ENCODE data around the gene CCDC97.
"Not testable (repeated sequence)": the region's sequence is repeated elsewhere in the genome, so short reads cannot be mapped to it uniquely, and the experiment has no call there.

The CCDC97 gene

DNA sequence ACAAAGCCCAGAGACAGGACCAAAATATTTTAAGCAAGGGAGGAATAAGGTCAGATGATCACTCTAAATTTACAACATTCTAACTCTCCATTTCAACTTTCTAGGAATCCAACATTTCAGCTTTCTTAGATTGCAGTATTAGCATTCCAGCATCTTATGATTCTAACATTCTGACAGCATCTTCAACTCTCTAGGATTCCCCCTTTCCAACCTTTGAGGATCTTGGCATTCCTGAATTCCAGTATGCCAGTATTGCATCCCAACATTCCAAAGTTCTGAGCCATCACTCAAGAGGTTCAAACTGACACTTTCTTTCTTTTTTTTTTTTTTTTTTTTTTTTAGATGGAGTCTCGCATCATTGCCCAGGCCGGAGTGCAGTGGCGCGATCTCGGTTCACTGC lies 30.0 kb downstream of the CCDC97 start:
- DNase-seq (ENCODE audit: low read depth in 2 of 2) = no peak

- no peak for DNase-seq (ENCODE audit: low read depth in 2 of 2)
Observed at GRCh38 chr19:41341669-41342490, 31.9 kb downstream of the CCDC97 start.

GRCh38 chr19:41344162-41344561 lies 34.2 kb downstream of the CCDC97 start:
- no peak for DNase-seq (ENCODE audit: low read depth in 2 of 2)

- DNase-seq (ENCODE audit: low read depth in 2 of 2) = not testable (repeated sequence)
Observed at GRCh38 chr19:41346916-41347315, 36.9 kb downstream of the CCDC97 start.

- DNase-seq (ENCODE audit: low read depth in 2 of 2) = no peak
Observed at GRCh38 chr19:41350735-41351338, 40.9 kb downstream of the CCDC97 start.

DNA sequence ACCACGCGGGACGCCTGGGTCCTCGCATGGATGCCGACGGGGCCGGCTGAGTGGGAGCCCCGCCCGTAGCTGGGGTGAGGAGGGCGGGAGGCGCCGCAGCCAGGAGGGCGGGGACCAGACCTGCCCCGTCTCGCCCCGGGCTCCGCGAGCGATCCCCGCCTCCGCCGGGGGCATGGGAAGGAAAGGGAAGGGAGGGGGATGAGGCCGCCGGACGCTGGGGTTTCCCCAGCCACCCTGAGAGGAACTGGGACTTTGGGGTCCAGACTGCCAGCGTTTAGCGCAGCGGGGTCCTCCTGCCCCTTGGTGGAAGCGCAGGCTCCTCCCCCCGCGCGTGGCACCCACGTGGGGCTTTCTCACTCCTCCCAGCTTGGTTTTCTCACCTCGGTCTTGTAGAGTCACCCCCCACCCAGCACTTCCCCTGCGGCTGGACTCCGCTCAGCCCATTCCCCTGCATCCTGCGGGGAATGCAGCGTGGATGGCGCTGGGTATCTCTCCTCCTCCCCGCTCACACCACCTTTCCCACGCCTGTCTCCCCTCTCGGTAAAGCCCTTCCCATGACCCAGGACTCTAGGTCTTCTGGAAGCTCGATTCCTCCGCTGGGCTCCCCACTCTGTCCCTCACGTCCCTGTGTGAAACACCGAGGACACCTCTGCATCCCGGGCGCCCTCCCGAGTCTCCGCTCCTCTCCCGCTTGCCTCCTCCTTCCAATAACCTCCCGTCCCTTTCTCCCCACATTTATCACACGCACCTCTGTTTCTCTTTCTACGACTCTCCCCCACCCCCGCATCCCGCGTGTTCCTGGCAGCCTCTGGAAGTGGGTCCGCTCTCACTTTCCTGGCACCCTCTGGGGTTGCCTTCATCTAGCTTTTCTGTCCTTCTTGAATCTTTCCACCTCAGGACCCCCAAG lies 41.6 kb downstream of the CCDC97 start:
- peak; percentile 74 to 83 for DNase-seq (ENCODE audit: low read depth in 2 of 2)

DNA sequence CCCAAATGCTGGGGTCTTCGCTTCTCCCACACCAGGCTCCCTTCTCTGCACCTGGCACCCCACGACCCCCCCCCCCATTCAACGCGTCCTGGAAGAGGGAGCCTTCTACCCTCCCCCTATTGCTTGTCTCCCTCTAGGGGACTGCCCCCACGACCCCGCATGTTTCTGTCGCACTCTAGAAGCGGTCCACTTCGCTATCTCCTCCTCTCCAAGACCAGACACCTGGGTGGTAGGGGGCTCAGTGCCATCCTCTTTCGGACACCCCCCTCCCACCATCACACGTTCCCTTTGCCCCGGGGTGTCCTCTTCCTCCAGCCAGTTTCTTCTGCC lies 42.3 kb downstream of the CCDC97 start:
- no peak for DNase-seq (ENCODE audit: low read depth in 2 of 2)

DNA sequence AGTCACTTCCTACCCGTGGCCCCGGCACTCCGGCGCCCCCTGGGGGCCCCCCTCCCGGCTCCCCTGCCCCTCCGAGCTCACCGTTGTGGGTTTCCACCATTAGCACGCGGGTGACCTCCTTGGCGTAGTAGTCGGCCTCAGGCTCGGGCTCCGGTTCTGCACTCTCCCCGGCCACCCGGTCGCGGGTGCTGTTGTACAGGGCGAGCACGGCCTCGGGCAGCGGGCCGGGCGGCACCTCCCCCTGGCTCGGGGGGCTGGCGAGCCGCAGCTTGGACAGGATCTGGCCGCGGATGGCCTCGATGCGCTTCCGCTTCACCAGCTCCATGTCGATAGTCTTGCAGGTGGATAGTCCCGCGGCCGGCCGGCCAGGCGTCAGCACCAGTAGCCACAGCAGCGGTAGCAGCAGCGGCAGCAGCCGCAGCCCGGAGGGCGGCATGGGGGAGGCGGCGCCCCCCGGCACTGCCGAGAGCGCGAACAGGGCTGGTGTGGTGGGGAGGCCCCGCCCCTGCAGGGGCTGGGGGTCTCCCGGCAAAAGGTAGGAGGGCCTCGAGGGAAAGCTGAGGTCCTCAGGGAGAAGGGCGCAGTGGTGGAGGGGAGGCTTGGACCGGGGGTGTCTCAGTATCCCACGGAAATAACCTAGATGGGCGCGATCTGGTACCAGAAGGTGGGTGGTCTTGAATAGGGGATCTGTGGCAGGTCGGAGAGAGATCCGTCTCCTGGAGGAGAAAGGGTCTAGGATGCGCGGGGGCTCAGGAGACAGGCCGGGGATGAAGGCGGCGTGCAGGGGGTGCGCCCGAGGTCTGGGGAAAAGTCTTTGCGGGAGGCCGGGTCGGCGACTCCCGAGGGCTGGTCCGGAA lies 42.9 kb downstream of the CCDC97 start:
- peak; percentile 70 to 76 for DNase-seq (ENCODE audit: low read depth in 2 of 2)

DNA sequence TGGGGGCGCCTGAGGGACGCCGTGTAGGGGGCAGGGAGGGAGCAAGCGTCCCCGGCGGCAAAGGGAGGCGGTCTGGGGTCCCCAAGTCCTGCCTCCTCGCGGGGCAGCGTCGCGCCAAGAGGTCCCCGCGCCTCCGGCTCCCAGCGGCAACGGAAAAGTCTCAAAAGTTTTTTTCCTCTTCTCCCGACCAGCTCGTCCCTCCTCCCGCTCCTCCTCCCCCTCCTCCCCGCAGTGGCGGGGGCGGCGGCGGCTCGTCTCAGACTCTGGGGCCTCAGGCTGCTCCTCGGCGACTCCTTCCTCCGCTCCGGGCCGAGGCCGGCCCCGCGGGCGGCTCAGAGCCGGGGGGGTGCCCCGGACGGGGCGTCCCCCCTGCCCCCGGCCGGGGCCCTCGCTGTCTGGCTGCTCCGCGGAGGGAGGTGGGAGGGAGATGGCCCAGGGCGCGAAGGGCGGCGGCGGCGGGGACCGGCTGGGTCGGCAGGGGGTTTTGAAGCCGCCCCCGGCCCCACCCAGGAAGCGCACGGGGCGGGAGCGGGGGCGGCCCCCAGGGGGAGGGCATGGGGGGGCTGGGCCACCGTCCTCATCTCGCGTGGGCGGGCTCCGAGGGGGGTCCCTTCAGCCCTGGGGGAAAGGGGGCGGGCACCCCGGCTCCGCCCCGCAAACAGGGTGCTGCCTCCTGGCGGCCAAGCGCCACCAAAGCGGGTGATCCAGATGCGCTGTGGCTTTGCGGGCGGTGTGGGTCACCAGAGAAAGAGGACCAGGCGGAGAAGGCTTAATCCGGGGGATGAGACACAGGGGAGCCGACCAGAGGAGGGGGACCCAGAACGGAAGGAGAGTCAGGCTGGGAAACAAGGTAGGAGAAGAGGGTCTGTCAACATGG lies 43.7 kb downstream of the CCDC97 start, which contains the start of gene TGFB1:
Gene TGFB1 (minus strand): TSS at position 457 of the 877 bp plus-strand sequence. CDS start 878 bp downstream, outside the sequence.
- peak; percentile 82 to 89 for DNase-seq (ENCODE audit: low read depth in 2 of 2)

DNA sequence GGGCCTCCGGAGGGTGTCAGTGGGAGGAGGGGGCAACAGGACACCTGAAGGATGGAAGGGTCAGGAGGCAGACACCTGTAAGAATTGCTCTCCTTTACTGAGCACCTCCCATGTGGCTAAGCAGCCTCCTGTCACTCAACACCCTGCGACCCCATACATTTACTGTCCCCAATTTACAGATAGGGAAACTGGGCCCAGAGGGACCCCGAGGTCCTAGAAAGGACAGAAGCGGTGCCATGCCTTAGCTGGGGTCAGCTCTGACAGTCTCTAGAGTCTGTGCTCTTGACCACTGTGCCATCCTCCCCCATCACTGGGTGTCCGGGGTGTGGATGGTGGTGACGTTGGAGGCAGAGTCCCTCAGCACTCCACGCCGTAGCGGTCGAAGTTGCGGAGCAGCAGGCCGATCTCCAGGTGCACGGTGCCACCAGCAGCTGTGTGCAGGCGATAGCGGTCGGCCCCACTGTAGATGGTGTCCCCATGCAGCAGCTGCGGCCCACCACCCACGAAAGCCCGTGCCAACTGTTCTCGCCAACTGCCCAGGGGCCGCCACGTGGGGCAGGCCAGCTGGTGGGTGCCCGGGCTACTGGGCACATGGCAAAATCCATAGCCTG lies 44.5 kb downstream of the CCDC97 start:
- DNase-seq (ENCODE audit: low read depth in 2 of 2) = no peak

GRCh38 chr19:41355035-41355434 lies 45.1 kb downstream of the CCDC97 start:
- DNase-seq (ENCODE audit: low read depth in 2 of 2) = no peak

DNA sequence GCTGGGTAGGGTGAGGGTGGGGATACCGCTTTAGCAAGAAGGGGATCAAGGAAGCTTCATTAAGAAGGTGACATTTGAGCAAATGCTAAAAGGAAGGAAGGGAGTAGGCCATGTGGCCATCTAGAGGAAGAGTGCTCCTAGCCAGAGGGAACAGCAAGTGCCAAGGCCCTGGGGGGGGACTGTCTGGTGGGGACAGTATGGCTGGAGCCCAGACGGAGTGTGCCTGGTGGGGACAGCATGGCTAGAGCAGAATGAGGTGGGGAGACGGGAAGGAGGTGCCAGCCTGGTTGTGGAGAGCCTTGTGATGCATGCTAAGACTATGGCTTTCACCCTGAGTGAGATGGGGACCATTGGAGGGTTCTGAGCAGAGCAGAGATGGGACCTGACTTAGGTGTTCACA lies 45.8 kb downstream of the CCDC97 start:
- no peak for DNase-seq (ENCODE audit: low read depth in 2 of 2)

DNA sequence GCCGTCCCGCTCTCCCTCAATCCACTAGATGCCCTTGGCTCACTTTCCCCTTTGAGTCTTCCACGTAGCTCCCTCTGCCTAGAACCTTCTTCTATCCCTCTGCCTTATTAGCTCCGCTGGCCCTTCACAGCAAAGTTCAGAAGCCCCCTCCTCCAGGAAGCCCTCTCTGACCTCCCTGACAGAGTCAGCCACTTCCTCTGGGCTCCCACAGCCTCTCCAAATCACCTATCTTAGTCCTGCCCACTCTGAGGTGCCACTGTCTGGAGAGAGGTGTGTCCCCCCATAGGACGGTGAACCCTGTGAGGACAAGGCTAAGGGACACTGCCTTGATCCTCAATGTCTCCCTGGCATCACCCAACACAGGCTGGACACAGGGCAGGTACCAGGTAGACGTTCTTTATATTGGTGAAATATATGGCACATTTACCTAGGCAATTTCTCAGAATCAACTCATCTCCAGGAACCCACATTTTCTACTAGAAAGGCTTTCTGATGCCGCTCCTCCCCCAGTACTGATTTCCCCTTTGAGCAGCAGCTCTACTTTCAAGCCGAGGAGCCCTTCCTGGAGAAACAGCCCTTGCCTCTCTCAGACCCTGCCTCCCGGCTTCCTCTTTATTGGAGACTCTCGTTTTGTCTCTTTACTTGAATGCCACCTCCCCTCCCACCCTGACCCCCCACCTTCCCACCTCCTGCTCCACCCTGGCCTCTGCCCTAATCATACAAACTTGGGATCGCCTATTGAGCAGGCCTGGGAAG lies 47.2 kb downstream of the CCDC97 start:
- no peak for DNase-seq (ENCODE audit: low read depth in 2 of 2)

DNA sequence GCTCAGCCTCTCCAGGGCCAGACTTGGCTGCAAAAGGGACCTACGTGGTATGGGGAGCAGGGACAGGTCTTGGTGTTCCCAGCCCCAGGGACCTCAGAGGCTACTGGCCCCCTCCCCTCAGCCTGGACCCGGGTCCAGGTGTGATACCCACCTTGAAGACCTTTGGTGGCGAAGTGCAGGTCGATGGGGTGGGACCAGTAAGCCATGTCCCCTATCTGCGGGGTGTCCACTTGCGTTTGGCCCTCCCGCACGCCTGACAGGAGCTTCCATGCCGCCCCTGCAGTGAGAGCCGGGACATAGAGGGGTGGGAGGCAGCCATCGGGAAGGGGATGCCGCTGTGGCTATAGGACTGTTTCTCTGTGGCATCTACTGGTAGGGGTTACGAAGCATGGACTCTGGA lies 47.8 kb downstream of the CCDC97 start:
- DNase-seq (ENCODE audit: low read depth in 2 of 2) = no peak

GRCh38 chr19:41359741-41360140 lies 49.8 kb downstream of the CCDC97 start:
- no peak for DNase-seq (ENCODE audit: low read depth in 2 of 2)

- no peak for DNase-seq (ENCODE audit: low read depth in 2 of 2)
Observed at GRCh38 chr19:41362143-41362847, 52.3 kb downstream of the CCDC97 start.

GRCh38 chr19:41363371-41363752 lies 53.4 kb downstream of the CCDC97 start:
- no peak for DNase-seq (ENCODE audit: low read depth in 2 of 2)

GRCh38 chr19:41363753-41364523 lies 54.0 kb downstream of the CCDC97 start, which contains the start of gene B9D2:
TSS of gene B9D2 (minus strand) at chr19:41364149. CDS start at chr19:41363519, 630 bp downstream.
- peak; percentile 92 to 96 for DNase-seq (ENCODE audit: low read depth in 2 of 2)

All from stimulated activated CD8-positive, alpha-beta memory T cell treated with anti-CD3 and anti-CD28 coated beads, Interleukin-2, amount 100 ng/mL, for 48 hours (primary cell).